ENCODE data around the gene NTRK2.

Gene NTRK2

DNA sequence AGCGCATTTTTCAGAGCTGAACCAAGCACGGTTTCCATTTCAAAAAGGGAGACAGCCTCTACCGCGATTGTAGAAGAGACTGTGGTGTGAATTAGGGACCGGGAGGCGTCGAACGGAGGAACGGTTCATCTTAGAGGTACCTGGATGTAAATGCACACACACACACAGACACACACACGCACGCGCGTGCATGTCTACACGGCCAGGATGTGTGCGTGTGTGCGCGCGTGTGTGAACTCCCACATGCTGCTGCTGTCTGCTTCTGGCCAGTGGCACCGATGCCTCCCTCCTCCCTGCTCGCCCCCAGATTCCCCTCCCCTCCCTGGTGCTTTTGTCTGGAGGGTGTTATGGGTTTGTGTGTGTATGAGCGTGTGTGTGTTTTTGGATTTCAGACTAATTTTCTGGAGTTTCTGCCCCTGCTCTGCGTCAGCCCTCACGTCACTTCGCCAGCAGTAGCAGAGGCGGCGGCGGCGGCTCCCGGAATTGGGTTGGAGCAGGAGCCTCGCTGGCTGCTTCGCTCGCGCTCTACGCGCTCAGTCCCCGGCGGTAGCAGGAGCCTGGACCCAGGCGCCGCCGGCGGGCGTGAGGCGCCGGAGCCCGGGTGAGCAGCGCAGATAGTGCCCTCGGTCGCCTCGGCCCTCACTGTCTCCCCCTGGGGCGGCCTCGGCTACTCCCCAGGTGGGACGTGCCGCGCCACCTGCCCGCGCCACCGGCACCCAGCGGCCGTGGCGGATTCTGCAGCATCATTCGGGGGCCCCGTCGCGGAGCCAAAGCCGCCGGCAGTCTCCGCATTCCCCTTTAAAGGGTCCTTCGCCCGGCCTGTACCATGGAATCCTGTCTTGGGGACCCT lies at the start of gene NTRK2:
Gene NTRK2, plus strand, starts transcription at position 442 of the 850 bp plus-strand sequence. CDS start 1,020 bp downstream, outside the sequence.
- DNase-seq, result peak; percentile 8

DNA sequence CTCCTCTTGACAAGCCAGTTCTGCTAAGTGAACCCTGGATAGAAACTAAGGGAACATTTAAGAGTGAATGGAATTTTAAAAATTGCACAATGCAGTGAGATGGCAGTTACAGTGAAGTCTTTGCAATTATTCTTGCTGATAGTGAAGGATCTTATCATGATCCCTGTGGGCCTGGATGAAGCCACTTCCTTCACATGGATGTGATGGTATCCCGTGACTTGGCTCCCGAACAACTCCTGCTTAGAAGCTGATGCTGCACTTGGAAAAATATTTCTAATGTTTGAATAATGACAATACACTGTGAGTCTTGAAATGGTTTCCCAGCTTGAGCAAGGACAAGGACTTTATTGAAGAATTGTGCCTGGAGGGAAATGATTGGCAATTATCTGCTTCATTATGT lies 49.2 kb upstream of the NTRK2 start:
- DNase-seq, result no peak

DNA sequence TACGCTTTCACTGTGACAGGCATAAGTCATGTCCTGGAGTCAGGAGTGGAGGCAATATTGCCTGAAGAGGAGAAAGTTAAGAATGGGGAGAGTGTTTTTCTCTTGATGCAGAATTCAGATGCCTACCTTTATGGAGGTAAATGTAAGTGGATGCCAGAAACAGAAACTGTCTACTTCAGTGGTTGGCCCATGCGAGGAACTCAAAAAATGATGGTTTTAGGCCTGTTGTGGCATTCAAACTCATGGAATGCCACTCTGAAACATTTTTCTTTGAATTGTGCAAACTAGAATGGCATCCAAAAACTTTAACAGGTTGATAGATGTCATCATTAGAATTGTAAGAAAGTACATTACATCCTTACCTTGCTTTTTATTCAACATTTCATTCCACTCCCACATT lies 47.7 kb upstream of the NTRK2 start:
- no peak for DNase-seq

DNA sequence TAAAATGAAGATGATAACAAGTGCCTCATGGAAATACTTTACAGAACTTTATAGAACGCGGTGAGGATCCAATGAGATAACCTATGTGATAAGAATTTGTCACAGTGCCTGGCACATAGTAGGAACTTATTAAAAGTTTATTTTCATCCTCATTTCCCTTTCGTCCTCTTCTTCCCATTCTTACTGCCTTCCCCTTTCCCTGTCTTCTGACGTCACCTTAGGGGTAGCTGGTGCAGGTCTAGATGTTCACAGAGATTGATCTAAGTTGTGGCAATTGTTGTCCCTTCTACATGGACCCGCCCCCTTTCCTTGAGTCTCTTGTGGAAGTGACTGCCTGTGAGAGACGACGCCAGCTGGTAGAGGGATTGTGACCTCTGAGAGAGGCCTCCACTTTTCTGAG lies 46.5 kb upstream of the NTRK2 start:
- DNase-seq, result no peak

DNA sequence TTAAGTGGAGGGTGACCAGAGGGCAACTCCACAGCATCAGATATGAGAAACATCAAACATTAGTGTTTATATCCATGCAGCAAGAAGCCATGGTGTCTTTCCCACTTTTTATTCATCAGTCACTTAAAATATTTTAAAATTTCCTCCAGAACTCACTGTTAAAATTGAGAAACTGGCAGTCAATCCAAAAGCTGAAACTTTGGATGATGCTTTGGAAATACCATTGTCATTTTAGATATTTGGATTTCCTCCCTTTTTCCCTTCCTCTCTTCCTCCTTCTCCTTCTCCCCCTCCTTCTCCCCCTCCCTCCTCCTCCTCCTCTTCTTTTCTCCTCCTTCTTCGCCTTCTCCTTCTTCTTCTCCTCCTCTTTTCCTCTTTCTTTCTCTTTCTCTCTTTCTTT lies 33.1 kb upstream of the NTRK2 start:
- no peak for DNase-seq

DNA sequence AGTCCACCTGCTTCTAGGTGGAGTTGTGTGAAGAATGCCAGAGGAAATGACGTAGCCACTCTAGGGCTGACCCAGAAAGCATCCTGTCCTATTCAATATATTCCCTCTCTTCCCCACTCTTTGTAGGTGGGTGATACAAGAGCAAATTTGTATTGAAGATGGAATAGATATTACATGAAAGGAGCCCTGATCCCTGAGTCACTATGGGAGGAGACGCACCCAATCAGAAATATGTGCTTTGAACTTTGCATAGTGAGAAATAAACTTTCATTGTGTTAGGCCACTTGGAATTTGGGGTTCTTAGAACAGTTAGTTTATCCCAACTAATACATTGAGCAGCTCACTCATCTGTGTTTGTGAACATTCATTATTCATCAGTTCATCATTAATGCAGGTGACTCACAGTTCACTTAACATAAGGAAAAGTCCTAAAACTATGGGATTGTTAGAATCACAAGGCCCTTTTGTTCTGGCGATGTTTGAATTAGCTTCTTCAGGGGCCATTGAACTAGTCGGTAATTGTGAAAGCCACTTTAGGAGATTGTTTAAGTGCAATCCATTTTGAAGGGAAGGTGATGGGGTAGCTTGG lies 26.9 kb upstream of the NTRK2 start:
- DNase-seq, result no peak

DNA sequence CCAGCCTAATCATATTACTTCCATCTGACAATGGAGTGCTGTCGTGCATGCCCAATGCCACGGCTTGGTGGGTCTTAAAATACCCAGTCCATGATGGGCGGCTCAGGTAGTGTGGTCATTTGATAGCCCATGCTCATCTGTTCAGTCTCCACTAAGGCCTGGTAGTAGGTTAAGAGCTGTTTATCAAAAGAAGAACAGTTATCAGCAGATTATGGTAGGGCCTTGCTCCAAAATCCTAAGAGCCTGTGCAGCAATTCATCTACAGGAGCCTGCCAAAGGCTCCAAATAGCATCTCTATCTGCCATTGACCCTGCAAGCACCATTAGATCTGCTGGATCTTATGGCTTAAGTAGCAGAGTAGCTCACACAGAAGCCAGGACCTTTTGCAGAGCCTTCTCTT lies 21.8 kb upstream of the NTRK2 start:
- no peak for DNase-seq

DNA sequence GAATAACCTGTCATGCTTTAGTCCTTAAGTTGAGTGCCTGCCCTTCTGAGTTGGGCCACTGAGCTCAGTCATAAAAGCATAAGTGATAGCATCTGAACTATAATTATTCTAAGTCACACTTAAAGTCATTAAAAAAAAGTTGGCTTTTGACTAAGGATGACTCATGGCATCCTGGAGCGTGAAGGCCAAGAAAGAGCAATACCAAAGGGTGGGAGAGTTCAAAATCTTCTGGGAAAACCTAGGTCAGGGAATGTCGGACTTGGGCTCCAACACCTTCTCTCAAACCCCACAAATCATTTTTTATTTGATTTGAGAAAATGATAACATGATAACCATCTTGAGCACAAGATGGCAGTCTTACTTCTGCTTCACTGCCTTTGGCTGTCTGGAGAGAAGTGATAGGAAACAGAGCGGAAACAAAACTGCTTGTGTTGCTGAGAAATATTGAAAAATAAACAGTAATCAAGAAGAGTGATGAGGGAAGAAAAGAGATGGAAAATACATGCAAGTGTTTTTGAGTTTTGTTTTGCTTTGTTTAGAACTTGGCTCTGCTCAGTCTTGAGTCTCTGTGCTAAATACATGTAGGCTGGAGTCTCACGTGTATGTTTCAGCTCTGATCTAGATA lies 16.9 kb upstream of the NTRK2 start:
- no peak for DNase-seq

DNA sequence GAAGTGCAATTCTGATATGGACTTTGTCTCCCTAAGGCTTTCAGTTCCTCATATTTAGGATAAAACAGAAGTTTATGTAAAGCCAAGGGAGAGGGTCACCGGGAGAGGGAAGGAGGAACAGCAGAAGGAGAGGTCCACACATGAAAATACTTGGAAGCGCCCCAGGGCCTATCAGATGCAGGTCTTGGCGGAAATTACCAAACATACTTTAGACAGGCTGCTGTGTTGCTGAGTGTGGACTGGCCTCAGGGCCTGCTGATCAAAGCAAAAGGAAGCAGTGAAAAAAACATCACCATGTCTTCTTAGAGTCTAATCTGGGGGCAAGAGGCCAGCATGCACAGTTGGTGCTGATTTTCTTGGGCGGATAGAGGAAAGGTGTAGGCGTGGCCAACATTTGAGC lies 14.1 kb upstream of the NTRK2 start:
- DNase-seq, result no peak

DNA sequence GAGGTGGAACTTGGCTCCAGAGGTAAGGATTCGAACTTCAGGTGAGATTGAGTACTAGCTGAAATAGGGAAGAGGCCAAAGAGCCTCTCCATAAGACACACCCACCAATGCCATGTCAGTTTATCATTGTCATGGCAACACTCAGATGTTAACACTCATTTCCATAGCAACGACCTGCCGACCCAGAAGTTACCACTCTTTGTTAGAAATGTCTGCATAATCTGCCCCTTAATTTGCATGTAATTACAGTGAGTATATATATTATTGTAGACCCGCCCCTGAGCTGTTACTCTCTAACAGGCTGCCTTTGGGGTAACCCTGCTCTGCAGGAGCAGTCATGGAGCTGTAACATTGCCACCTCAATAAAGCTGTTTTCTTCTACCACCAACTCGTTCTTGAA lies 10.2 kb upstream of the NTRK2 start:
- no peak for DNase-seq

DNA sequence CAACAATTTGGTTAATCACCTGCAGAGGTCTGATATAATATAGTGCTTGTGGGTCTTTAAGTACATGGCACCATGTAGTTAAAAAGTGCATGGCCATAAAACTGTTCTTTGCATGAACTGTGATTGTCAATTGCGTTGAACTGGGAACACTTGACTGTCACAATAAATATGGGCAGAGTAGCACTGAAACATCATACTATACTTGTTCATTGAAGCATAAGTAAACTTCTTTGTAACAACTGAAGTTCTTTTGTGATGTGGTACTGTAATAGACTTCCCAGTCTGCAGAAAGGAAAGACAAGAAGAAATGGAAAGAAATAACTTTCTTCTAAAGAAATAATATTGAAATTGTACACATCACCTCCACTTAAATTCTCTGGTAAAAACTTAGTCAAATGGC lies 9.8 kb upstream of the NTRK2 start:
- DNase-seq, result no peak

DNA sequence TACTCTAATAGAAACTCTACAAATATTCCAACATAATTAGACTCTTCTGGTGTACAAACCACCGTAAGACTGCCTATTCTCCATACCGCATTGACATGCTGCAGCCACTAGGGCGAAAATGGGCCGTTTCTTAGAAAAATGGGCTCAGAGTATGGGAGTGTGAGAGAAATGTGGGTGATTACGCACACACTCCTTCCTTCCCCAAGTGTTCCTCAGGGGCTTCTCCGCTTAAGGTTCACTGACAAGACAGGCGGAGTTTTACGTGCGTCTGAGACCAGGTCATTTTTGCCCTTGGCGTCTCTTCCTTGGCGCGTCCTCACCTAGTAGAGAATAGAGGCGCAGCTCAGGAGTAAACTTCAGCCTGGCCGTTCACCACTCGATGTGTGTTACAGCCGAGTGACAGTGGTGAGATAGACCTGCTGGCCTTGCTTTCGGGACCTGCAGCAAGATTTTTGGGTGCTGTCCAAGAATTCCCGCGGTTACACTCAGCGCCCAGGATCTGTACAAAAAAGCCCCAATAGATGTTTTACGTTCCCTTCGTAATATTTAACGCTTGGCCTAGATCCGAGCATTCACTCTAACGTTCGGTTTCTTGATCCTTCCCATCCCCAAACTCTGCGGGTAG lies 1.8 kb upstream of the NTRK2 start:
- no peak for DNase-seq

DNA sequence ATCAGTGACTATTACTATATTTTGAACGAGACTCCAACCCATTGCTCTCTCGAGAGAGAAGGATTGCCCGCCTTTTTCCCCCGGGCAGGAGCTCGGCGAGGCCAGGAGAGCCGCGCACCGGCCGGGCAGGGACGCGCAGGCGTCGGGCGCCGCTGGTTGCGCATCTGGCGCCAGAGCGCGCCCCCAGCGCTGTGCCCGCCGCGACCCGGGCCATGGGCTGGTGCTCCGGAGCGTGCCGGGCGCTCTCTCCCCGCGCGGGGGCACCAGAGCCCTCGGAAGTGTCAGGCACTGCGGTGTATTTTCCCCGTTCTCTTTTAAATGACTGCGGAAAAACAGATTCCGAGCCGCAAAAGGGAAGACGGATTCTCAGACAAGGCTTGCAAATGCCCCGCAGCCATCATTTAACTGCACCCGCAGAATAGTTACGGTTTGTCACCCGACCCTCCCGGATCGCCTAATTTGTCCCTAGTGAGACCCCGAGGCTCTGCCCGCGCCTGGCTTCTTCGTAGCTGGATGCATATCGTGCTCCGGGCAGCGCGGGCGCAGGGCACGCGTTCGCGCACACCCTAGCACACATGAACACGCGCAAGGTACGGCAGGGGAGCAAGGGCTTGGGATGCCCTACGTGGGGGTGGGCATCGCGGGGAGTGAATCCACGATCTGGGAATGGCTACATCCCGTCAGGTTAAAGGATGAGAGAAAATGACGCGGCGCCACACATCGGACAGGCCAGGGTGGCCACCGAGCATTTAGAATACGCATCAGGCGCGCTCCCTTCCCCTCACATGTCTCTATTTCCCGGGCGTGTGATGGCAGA lies 1.1 kb upstream of the NTRK2 start:
- peak; percentile 72 for DNase-seq

DNA sequence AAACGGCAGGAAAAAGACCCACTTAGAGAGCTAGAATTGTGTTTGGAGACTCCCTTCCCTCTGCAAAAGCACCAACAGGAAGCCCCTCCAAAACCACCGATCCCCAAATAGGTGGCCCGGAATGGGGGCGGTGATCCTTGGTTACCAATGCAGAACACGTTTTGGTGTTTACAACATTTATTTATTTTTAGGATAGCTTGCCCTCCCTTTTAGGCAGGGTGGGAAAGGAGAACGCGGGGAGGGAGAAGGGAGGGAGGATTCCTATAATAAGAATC lies 579 bp upstream of the NTRK2 start:
- DNase-seq, result no peak

DNA sequence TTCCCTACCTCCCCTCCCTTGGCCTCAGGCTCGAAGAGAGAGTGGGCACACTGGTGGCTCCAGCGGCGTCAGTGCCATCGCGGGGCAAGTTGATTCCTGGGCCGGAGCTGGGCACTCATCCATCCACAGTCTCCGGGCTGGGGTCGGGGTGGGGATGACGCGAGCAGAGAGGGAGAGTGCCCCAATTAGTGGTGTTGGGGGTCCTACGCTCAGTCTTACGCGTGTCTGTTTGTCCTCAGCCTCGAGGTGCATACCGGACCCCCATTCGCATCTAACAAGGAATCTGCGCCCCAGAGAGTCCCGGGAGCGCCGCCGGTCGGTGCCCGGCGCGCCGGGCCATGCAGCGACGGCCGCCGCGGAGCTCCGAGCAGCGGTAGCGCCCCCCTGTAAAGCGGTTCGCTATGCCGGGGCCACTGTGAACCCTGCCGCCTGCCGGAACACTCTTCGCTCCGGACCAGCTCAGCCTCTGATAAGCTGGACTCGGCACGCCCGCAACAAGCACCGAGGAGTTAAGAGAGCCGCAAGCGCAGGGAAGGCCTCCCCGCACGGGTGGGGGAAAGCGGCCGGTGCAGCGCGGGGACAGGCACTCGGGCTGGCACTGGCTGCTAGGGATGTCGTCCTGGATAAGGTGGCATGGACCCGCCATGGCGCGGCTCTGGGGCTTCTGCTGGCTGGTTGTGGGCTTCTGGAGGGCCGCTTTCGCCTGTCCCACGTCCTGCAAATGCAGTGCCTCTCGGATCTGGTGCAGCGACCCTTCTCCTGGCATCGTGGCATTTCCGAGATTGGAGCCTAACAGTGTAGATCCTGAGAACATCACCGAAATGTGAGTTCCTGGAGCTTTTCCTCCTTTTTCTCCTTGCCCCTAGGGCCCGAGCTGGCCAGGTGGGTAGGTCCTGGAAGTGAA lies 861 bp downstream of the NTRK2 start:
- no peak for DNase-seq

DNA sequence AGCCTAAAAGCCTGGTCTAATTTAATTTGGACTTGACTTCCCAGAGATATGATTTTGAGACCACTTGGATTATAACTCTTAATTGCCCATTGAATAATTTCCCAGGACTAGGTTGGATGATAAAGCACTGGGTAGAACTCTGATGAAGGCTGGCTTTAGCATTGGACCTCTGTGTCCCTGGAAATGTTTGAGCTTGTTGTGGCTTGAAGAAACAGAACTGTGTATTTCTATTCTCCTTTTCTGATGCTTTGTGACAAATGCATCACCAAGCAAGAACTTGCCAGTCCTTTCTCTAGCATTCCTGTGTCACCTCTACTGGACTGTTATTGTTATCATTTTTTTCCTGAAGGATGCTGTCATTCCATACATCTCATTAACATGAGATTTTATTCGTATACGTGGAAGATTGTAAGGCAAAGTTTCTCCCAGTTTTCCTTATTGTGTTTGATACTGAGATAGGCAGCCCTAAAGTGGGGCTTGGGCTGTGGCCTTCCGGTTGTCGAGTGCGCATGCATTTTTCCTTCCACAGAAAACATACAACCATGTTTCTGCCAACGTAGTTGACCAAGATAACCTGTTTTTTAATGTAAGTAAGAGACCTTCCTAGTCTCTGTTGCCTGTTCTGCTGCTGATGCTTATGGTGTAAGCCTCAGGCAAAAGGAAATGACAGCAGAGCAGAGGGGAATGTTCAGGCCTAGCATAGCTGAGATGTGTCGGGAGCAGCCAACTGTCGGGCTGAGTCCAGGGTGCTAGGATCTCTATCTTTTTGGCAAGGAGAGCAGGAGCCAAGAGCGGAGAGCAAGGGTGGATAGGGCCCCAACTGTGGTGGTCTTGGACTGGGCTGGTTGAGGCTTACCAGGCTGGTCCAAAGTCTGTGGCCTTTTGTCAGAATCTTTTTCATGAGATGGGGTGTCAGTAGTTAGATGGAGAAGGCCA lies 2.3 kb downstream of the NTRK2 start:
- no peak for DNase-seq

DNA sequence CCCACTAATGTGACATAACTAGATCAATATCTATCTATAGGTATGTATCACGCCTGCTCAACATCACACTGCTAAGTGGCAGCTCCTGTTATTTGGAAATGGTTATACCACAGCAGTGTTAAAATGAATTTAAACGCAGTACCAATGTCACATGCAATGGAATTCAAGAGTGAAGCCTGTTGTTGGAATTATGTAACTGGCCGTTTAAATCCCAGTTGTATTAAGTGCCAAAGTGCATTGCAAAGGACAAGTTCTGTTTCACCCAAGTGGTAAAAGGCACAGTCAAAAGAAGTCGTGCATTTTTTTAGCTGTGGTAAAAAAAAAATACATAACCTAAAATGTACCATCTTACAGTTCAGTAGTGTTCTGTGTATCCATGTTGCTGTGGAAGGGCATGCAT lies 4.3 kb downstream of the NTRK2 start:
- no peak for DNase-seq

DNA sequence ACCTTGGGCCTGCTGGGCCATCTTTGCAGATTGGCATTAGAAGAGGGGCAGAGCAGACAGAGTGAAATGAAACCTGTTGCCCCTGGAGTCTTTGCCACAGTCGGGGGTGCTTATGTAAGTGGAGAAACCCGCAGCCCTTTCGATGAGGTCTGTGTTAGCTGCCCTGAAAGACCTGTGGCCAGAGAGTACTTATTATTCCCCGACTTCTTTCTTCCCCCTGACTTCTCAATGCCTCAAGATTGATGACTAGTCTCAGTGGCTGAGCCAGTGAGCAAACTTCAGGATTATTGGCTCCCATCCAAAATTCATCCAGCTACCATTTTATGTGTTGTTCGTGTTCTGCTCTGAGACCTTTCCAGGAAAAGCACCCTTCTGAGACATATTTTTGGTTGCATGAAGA lies 7.6 kb downstream of the NTRK2 start:
- no peak for DNase-seq

DNA sequence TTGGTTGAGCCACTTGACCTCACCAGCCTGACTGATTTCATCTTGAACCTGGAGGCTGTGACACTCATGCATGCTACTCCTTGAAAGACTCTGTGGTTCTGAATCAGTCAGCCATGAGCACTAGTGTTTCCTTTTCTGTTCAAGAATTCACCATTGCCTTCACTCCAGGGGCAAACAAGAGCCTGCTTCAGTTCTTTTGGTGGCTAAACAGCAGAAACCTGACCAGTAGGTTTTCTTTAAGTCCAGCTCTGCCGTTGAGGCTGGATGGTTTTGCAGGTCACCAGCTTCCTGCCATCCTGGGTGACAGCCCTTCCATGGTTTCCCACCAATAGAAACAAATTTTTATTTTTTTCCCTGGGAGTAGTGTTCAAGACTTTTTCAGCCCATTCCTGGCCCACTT lies 10.0 kb downstream of the NTRK2 start:
- no peak for DNase-seq

DNA sequence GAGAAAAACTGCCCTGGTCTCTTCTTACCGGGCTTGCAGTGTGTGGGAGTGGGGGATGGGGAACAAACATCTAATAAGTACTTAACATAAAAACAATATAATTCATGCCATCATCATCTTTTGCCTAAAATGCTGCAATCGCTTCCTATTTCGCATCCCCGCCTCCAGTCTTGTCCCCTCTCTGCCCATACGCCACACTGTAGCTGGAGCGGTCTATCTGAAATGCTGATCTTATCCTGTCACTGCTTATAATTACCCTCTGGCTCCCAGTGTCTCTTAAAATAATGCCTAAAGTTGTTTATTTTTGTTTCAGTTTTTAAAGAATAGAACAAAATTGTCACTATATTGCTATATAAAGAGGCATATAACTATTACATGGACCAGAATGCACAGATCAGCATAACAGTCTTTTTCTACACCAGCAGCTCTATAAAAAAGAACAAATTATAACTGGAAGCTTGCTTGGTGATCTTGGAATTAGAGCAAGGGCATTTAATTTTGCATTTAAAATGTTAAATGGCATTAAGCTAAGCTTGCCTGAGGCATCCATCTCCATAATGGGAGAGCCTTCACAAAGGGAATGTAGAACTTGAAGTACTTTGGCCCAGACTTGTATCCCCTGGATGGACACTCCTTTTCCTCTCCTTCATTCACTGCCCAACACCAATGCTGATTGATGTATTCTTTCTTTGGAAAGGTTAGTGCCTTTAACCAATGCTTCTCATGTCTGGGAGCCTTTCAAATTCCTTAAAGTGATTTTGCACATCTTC lies 12.2 kb downstream of the NTRK2 start:
- DNase-seq, result no peak
